IPS-NIHi7 (cell line): ENCODE data around the gene RBPJL.

ENCODE experiments used
- DNase-seq: peaks from one replicate; pipeline ENCODE4 v3.0.0; 2012; ENCODE audit warnings: mixed read lengths; ENCODE audit errors: extremely low spot score

The RBPJL gene

GRCh38 chr20:45293041-45294002 is 13.3 kb upstream of the RBPJL start:
- peak; percentile 90 for DNase-seq

DNA sequence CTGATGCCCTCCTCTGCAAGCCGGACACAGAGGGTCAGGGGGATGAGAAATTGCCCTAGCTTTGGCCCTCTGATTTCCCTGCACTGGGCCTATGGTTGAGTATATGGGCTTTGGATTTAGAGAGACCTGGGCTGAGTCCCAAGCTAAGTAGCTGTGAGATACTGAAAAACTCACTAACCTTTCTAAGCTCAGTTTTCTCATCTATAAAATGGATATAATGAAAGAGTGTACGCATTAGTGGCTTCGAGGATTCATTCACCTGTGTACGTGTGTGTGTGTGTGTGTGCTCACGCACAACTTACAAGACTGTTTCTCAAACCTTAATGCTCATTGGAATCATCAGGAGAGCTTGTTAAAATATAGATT is 12.7 kb upstream of the RBPJL start:
- no peak for DNase-seq

DNA sequence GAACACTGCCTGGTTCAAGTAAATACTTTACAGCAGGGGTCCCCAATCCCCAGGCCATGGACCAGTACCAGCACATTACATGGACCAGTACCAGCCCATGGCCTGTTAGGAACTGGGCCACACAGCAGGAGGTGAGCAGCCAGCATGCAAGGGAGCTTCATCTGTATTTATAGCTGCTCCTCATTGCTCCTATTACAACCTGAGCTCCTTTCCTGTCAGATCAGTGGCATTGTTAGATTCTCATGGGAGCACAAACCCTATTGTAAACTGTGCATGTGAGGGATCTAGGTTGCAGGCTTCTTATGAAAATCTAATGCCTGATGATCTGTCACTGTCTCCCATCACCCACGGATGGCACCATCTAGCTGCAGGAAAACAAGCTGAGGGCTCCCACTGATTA is 12.0 kb upstream of the RBPJL start:
- no peak for DNase-seq

DNA sequence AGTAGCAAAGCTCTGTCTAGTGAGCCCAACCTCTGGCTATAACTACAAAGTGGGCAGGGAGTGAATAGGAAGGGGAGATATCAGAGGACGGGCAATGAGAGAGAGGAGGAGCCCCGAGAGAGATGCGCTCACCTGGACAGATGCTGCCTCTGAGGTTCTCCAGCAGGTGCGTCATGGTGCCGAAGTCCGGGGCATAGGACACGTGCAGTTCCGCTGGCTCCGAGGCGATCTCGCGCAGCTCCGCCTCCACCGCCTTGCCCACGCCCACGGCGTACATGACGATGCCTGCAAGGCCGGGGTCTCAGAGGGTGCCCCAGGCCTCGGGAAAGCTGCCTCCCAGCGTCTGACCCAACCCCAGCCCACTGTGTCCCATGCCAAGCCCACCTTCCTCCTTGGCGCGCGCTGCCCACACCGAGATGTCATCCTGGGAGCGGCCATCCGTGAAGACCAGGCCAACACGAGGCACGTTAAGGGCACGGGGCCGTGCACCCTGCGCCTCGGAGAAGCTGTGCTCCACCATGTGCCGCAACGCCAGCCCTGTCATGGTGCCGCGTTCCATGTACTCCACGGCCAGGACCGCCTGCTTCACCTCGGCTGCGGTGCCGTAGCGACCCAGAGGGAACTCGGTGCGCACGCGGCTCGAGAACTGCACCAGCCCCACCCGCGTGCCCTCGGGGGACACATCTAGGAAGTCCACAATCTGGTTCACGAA is 8.7 kb upstream of the RBPJL start:
- no peak for DNase-seq

DNA sequence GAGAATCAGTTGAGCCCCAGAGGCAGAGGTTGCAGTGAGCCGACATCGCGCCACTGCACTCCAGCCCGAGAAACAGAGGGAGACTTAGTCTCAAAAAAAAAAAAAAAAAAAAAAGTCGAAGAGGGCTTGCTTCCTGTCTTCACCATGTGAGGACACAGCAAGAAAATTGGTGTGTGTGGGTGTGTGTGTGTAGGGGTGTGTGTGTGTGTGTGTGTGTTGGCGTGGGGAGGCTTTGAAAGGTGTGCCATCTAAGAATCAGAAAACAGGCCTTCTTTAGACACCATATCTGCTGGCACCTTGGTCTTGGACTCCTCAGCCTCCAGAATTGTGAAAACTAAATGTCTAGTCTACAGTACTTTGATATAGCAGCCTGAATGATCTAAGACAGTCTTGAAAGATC is 6.9 kb upstream of the RBPJL start:
- no peak for DNase-seq

- peak; percentile 82 for DNase-seq
Observed at GRCh38 chr20:45300961-45301360, 5.7 kb upstream of the RBPJL start.

GRCh38 chr20:45301824-45302271 is 4.8 kb upstream of the RBPJL start:
- no peak for DNase-seq

GRCh38 chr20:45303586-45304463 is 2.8 kb upstream of the RBPJL start:
- no peak for DNase-seq

DNA sequence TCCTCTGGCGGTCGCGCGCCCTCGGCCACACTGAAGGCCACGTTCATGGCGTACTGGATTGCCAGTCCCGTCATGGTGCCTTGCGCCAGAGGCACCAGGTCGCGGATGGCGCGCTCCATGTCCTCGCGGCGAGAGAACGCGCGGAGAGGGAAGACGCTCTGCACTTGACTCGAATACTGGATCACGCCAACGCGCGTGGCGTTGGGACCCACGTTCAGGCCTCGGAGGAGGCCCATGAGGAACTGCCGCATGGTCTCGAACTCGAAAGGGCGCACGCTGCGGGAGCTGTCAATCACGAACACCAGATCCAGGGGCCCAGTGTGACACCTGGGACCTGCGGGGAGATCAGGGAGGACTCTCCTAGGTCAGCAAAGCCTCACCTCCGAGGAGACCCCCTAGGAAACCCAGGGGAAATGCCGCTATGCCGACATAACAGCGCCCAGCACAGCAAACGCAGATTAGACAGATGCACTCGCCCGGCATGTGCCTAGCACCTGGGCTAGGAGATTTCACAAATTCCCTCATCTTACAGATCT is 2.1 kb upstream of the RBPJL start:
- DNase-seq = no peak

DNA sequence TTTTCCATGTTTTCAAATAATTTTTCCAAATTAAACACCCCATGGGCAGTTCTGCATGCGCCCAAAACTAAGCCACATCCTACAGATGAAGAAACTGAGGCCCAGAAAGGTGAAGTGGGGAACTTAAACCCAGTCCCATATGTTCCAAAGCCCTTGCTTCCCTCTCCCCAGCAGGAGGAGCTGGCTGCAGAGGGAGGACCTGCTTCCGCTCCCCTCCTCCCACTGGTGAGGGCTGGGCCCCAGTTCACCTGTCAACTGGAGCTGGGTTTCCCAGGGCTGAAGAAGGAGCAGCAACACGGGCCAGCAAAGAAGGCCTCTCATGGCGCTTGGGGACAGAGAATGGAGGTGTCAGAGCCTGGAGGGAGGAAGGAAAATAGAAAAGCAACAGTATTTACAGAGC is 1.4 kb upstream of the RBPJL start:
- no peak for DNase-seq

DNA sequence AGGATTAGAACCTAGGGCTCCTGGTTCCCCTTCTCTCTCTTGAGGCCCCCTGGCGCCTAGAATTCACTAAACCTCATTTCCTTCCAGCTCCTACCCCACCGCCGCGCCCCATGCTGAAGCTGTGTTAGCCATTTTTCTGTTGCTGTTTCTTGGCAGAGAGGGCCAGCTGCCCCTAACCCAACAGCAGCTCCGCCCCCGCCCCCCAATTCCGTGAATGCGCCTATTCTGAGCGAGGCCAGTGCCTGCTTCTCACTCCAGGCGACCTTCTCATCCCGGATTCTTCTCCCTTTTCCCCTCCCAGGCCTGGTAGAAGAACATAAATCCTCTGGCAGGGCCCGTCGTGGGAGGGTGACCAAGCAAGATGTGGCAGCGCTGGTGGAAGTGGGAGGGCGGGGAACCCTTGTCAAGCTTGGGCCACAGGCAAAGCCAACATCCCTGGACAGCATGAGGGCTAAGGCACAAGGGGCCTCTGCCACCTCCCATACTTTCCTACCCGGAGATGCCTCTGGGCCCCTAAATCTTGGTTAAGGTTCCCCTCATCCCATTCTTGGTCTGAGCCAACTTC is 518 bp downstream of the RBPJL start:
- DNase-seq = no peak

DNA sequence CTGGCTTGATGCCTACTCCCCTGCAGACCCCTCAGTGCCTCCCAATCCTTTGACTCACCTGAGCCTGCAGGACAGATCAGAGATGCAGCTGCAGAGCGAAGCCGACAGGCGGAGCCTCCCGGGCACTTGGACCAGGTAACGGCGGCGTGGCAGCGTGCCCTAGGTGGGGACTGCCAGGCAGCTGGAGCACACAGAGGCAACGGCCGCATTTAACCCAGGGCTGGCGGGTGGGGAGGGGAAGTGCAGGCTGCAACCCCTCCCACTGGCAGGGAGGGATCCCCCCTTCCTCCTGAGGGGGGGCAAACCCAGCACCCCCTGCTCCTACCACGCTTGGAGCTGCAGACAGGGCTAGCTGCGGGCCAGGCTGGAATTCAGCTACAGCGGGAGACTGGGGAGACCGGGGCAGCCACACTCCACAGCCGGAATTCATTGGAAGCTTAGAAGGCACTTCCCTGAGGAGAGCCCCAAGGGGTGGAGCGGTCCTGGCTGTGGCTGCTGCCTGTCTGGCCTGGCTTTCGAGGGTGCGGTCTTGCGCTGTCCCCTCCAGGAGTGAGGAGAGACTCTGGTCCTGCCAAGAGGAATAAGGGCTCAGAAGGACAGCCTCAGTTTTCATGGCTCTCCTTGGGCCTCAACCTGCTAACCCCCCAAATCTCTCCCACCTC is 1.6 kb downstream of the RBPJL start, which contains the start of gene MATN4:
Gene MATN4, minus strand, starts transcription at position 183 of the 662 bp plus-strand sequence. CDS start 2,717 bp downstream, outside the sequence.
- no peak for DNase-seq

DNA sequence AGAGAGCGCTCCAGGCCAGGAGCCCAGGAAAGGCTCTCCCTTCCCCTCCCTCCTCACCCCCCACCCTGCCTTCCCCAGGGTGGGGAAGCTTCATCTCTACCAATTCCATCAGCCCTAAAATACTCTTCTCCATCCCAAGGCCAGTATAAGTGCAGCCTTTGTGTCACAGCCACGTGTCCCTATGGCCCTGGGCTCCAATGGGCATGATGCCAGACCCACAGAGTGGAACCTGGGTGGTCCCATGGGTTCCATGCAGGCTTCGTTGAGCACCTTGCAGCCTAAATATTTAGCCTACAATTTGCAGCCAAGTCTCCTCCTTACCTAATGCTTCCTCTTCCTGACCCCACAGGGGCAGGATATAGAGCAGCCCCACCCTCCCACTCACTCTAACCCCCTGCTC is 2.4 kb downstream of the RBPJL start:
- no peak for DNase-seq

GRCh38 chr20:45311589-45312211 is 5.1 kb downstream of the RBPJL start:
- DNase-seq = peak; percentile 91

DNA sequence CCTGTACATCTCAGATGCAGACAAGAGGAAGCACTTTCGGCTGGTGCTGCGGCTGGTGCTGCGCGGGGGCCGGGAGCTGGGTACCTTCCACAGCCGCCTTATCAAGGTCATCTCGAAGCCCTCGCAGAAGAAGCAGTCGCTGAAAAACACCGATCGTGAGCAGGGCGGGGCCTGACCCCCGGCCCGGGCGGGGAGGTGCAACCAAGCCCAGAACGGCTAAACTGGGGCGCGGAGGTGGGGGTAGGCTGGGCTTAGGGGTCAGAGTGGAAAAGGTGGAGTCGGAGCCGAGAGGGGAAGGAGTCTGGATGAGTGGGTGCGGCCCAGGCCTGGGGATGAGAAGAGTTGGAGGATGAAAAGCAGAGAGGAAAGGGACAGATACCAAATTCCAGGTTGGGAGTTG is 5.6 kb downstream of the RBPJL start:
- DNase-seq = no peak

- no peak for DNase-seq
Observed at GRCh38 chr20:45313065-45313695, 6.5 kb downstream of the RBPJL start.

DNA sequence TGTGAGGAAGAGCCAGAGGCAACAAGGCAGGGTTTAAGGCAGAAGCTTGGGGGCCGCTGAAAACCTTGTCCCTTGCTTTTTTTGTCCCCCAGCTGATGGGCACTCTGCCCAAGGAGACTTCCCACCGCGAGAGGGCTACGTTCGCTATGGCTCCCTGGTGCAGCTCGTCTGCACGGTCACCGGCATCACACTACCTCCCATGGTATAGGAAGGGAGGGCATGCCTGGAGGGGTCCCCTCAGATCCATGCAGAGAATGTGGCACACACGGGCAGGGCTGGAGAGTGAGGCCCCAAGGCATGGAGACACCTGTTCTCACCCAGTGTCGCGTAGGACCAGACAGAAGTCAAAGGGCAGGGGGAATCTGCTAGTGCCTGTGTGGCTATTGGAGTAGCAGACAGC is 7.3 kb downstream of the RBPJL start:
- no peak for DNase-seq

GRCh38 chr20:45315672-45316071 is 9.0 kb downstream of the RBPJL start:
- DNase-seq = no peak

- no peak for DNase-seq
Observed at GRCh38 chr20:45316150-45317080, 9.8 kb downstream of the RBPJL start.
